Stimulated activated CD8-positive, alpha-beta memory T cell treated with anti-CD3 and anti-CD28 coated beads, Interleukin-12 subunit alpha, Interleukin-12 subunit beta, amount 100 ng/mL, for 1 hour (primary cell): Measurements from ENCODE around the gene CAV2.

Experiments
- DNase-seq: peaks from one replicate; pipeline ENCODE4 v3.0.0-alpha.2; 2020; ENCODE audit warnings: low read depth

CAV2 gene

DNA sequence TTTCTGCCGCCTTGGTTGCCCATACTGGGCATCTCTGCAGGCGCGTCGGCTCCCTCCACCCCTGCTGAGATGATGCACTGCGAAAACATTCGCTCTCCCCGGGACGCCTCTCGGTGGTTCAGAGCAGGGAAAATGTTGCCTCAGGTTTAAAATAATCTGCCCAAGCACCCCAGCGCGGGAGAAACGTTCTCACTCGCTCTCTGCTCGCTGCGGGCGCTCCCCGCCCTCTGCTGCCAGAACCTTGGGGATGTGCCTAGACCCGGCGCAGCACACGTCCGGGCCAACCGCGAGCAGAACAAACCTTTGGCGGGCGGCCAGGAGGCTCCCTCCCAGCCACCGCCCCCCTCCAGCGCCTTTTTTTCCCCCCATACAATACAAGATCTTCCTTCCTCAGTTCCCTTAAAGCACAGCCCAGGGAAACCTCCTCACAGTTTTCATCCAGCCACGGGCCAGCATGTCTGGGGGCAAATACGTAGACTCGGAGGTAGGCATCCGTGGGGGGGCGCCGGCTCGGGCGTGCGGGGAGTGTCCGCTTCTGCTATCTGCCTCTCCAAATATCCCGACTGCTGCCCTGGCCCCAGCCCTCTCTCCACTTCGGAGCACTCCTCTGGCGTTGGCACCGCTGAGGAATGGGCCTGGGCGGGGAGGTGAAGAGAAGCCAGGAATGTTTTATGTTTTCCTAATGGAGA lies 25.2 kb downstream of the CAV2 start, which contains the start of gene CAV1:
Gene CAV1, plus strand, starts transcription at position 428 of the 689 bp plus-strand sequence. Its CDS starts 27 bp downstream, at position 455.
- no peak for DNase-seq

DNA sequence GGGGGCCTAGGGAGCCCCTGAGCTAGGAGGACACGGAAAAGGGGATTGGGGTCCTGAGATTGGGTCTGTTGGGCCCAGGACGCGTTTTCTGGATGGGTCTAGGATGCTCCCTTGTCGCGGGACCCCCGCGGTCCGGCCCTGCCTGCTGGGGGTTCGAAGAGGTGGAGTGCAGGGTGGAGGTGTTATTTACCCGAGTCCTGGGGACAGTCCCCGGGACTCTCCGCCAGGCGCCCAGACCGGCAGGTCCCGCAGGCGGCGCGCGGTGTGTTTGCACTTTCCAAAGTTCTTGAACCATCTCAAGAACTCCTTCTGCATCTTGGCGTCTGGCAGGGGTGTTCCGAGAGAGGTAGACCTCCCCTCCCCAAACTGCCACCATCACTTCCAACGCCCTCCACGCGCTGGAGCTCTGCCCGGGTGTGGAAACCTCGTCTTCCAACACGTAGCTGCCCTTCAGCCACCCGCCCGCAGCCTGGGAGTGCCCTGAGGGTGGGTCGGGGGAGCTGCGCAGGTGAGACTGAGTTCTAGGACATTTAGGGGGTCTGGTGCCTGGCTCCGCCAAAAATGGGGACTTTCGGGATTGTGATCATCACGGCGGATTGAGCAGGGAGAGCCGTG lies 25.9 kb downstream of the CAV2 start:
- no peak for DNase-seq

DNA sequence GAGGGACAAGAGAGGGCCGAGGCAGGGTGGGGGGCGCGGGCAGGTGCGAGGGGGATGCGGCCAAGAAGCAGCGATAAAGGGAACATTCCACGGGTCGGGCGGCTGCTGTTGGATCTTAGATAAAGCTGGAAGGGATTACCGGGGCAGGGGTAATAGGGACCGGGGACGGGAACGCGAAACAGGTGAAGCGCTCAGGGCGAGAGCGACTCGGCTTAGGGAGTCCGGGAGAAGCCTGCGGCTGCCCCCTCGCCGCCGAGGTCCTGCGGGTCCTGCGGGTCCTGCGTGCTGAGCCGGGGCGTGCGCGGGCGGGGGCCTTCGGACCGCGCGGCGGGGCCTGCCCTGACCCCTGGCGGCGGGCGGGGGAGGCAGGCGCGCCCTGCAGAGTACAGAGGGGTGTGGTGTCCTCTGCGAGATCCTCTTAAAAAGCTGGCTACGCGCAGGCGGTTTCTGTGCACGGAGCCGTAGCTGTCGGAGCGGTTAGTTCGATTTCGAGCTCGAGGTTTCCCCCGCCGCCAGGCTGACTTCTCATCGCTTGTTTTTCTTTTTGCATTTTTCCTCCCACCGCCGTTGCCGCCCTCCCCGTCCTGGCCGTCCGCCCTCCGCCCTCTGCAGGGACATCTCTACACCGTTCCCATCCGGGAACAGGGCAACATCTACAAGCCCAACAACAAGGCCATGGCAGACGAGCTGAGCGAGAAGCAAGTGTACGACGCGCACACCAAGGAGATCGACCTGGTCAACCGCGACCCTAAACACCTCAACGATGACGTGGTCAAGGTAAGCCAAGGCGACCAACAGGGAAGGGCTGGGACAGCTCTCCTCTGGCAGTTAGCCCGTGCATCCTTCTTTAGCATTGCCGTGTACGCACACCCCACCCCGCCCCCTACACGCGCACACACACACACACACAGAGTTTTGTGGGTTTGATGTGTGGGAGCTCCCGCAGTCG lies 26.6 kb downstream of the CAV2 start:
- DNase-seq, result no peak

DNA sequence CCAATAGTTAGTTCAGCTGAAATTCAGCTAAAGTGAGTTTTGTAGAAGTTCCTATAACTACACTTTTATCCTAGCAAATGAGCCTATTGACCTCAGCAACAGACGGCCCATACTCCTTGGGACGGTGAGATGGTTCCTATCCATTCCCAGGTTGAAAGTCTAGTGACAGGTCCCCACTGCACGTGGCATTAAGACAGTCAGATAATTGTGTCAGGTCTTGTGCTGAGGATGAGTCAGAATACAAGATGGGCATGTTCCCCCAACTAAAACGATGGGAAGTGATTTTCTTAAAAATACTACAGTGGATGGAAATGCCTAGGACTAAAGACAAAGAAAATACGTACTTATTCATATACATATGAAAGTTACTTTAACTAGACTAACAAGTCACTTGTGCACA lies 27.4 kb downstream of the CAV2 start:
- DNase-seq, result no peak

DNA sequence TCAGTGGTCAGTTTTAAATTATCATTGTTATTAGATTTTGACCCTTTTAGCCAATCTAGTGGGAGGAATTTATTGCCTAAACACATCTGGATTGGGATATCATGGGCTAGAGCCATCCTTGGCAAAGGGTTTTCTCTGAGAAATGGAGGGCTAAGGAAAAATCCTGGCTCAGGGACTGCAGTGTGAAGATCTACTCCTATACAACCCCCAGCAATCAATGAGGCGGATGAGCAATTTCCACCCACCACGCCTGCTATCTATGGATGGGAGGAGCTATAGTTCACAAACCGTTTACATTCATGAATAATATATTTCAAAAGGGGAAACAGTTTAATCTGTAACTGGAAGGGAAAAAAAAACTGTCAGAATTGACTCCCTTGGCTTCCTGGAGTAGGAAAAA lies 28.0 kb downstream of the CAV2 start:
- DNase-seq, result no peak

DNA sequence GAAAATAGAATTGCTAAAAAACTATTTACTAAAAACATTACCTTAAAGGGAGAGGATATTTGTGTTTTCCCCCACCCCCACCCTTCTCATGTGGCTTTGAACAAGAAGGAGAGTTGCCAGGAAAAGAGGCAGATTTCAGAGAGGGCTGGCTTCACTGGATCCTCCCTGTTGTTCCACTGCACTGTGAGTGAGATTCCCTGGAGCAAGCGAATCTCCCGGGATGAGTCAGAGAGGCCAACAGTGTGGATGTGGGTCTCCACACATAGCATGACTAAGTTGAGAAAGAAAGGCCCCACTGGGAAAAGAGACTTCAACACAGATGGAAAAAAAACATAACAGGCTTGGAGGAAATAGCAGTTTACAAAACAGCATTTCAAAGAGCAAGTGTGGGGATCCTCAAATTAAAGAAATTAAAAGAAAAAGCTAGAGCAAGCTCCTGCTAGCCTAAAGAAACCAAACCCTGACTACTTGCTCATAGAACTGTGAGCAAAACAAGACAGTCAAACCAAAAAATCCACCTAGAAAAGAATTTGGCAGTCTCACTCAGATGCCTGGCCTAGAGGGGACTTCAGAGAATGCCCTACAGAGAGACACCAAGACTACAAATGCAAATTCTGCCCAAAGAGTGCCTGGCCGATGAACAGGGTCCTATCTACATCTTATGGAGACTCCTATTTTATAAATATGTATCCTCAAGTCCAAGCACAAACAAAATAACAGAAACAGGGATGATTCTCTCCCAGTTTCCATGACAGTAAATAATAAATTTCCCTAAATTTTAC lies 28.7 kb downstream of the CAV2 start:
- DNase-seq, result no peak

DNA sequence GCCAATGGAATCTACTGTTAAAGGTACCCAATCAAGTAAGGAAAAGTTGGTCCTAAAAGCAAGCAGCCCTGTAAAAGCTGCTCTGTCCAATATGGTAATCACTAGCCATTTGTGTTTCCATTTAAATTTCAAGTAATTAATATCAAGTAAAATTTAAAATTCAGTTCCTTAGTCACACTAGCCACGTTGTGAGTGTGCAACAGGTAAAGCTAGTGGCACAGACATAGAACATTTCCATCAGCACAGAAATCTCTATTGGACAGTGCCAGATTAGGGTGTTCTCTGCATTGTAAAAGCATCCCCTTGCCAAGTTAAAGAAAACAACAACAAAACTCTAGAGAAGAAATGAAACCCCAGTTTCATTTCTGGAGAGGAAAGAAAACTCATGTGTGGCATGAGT lies 29.7 kb downstream of the CAV2 start:
- no peak for DNase-seq

DNA sequence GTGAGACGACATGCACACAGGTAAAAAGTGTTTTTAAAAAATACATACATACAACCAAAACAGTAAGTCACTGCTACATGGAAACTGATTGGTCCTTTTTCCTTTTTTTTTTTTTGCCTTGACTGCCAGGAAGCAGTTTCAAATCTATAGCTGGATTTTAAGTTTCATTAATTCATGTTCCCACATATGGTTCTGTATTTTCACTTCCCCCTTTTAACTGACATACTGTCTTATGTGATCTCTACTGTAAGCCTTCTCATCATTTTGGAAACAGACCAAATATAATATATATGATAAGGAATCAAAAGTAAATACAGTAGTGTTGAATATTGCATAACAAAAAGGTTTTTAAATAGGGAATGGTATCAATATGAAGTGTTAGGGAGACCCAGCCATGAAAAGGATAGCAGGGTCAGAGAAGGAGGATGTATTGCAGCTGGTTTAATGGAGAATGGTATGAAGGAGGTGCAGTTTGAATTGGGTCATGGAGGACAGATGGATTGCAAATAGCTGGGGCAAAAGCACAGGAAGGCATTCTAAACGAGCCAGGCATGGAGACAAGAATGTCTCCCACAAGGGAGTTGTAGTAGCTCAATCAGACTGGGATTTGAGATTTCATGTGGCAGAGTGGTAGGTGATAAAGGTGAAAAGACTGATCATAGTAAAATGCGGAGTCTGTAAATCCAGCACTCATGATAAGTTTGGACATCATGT lies 30.7 kb downstream of the CAV2 start:
- DNase-seq, result no peak

DNA sequence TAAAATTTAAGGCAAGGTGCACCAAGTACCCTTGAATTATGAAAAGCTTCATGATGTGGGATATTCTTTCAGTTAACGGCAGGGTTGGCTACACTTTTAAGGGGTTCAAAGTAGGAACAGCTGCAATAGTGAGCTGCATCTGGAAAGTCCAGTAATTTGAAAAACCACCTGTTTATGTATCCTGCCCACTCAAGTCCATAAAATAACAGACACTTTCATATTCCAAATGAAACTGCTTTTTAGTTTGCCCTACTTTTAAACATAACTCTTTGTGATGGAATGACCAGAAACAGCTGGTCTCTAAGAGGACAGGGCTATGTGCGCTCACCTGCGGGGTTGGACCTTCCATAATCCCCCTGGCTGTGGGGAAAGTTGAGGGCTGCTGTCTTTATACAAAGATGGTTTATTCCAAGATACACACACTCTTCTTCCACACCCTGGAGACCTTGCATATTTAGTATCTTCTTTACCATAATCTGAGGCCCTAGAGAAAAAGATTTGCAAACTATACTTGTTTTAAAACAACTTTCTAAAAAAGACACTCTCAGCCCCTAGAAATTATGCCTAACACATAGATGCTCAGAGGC lies 32.7 kb downstream of the CAV2 start:
- DNase-seq, result no peak

DNA sequence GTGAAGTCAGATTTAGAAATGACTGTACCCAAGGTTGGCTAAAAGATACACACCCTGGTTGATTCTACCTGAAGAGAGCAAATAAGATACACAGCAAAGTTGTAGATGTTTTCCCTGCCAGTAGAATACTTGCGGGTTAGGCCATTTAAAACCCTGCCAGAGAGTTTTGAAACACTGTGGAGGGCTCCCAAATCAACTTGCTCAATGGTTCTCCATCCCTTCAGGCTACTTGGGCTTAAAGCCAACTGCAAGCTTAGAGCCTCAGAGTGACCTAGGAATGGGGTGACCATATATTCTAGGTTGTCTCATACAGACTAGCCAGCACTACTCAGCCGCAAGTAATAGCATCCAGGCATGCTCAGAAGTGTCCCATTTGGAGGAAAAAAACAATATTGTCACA lies 35.3 kb downstream of the CAV2 start:
- no peak for DNase-seq

DNA sequence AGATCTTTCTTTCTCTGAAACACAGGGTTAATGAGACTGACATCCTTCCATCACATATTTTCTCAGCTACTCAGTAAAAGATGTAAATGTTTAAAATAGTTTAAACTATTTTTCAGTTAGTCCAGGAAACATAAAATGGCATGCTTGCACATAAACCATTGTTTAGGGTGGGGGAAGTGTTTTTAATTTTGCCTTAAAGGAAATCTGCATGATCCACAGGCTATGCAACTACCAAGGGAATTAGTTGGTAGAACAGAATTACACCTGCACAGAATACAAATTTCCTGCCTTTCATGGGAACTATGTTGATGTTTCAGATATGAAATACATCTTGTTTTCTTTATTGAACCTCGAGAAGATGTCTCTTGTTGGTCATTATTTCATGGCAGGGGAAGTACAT lies 35.9 kb downstream of the CAV2 start:
- DNase-seq, result no peak

DNA sequence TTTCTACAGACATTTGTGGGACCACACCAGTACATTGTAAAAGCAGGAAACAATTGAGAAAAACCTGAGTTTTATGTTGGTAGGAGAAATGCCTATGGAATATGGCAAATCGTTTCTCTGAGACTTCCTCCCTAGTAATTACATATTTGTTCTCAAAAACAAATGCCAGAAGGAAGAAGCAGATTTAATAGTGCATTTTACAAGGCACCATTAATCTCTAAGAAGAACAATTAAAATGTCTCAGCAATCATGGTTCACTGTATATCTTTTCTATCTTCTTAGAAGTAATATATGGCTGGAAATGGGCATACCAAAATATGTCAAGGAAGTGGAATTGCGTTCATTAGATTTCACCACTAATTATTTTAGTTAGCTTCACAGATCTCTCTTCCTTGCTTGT lies 38.6 kb downstream of the CAV2 start:
- no peak for DNase-seq

DNA sequence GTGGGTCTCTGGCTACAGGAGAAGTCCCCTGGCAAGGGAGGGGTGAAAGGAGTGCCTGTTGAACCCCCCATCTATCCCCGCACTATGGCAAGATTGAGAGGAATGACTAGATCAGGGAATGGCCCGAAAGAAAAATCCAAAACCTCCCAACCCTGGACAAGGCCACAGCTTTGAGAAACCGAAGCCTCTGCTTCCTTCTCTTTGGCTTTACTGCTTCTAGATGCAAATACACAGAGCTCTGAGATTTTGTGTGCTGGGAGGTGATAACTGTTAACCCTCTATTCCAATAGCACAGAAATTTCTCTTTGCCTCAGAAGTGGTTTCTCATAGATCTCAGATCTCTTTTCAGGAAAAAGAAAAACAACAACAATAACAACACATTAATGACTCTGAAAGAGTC lies 40.3 kb downstream of the CAV2 start:
- DNase-seq, result no peak

DNA sequence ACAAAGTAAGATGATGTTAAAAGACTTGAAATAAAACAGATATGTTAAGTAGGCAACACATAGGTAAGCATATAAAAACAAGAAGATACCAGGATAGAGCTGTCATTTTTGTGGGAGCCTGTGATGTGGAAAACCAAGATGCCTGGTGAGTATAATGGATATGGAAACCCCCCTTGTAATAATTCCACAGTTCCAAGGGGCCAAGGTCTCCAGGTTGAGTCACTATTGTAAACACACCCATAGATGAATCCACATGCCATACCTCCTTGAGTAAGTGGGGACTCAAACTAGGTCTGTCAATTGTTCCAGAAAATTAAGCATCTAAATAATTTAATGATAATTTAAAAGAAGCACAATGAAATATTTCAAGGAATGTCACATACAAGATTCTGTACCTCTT lies 41.2 kb downstream of the CAV2 start:
- DNase-seq, result no peak

DNA sequence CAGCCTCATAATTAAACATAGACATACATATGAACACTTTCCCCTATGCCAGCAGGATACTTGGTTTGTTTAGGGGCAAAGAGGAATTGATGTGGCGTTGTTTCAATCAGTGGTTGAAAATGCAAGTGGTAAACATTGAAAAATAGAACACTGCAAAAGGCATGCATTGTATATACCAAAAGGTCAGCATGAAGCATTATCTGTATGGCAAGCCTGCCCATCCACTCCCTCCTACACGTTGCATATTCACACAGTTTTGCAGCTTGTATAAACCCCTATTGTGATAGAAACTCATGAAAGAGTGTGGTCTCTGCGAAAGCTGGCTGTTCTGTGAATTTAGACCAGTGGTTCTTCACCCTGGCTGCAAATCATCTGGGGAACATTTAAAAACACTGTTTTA lies 42.4 kb downstream of the CAV2 start:
- no peak for DNase-seq

DNA sequence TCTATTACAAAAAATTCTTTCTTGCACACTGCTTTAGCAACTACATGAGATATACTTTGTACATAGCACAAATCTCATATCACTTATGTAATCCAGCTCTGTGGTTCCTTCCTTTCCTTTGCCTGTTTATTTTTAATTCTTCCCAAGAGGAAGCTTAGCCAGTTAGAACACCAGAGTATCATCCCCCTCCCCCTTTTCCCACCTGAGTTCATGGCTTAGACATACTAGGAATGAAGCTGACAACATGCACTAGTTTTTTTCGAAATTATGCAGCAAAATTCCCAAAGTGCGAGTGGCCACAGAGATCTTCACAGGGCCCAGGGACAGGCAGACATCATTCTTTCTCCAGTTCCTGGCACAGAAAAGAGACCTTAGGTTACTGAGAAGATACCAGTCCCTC lies 43.1 kb downstream of the CAV2 start:
- DNase-seq, result no peak

DNA sequence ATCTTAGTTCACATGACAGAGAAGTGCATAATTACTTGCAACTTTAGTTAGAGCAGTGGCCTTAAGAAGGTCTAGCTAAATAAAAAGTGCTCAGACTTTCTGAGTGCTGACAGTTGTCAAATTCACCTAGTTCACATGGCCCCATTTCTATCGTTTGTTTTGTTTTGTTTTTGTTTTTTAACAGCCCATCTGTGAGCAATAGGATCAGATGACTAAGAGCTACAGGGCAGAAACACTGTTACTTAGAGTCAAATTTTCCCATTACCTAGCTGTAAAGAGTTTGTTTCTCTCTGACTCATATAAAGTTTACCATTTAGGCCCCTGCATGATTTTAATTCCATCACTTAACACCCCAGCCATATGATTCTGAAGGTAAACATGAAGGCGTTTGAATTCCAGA lies 44.1 kb downstream of the CAV2 start:
- DNase-seq, result no peak

DNA sequence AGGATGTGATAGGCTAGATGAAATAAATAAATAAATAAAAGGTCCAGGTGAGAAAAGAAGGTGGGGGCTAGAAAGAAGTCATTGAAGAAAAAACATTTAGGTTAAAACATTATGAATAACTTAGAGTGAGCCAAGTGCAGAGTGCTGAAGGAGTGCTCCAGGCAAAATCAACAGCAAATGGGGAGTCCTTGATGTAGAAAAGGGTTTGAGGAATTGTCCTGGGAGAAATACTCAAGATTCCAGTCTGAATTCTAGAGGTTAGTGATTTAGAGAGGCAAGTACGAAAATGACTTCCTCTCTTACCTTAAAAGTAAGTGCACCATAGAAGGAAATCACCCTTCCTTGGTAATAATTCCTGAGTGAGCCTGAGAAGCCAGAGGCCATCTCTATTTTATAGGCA lies 44.9 kb downstream of the CAV2 start:
- DNase-seq, result no peak

DNA sequence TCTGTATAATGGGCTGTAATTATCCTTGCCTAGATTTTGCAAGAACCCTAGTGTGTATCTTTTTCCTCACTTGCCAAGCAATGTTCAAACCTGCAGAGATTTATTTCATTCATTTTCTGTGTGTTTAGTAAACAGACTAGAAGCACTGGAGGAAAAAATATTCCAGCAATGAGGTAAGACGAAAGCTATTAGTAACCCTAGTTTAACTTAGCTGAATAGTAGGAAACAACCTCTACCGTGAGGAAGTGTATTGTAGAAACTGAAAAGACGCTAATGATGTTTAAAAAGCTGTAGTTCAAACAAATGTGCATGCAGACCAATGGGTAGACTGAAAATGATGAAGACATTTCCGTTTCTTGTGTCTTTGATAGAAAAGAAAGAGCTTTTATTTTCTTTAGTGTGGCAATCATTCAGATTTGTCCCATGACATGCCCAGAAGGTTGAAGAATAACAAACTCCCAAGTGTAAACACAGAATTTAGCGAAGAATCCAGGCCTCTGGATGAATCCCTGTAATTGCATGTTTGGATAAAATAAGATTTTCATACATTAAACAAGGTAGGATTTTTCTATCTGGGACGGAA lies 46.0 kb downstream of the CAV2 start:
- DNase-seq, result no peak

DNA sequence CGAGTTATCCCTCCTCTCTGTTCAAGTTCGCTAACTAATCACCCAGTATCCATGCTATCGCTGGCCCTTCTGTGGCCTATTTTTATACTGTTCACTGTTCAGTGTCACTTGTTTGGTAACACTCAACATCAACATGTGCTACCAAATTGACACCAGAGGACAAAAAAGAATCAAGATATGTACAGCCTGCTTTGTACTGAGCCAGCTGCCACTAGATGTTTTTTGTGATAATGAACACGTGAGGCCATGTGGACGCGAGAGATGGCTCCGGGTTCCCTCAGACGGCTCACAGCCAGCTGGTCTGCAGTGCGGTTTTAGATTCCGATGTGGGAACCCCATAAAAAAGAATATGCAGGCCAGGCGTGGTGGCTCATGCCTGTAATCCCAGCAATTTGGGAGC lies 46.5 kb downstream of the CAV2 start:
- DNase-seq, result no peak

DNA sequence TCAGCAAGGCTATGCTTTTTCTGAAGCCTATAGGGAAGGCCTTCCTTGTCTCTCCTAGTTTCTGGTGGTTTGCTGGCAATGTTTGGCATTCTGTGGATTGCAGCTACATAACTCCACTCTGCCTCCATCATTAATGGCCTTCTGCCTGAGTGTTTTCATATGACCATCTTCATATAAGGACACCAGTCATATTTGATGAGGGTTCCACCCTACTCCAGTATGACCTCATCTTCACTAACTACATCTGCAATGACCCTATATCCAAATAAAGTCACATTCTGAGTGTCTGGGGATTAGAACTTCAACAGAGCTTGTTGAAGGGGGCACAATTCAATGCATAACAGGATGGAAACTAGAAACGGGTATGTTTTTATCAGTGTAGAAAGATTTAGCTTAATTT lies 47.4 kb downstream of the CAV2 start:
- DNase-seq, result no peak
